A549 treated with CORT108297 at 1 μM for 4 hours (cell line): Measurements from ENCODE around the gene NMS. TPM values are rescaled to one million over a fixed set of nuclear protein-coding genes. Genes with fewer than 3 reads are reported as not detected.

Source experiments
- total RNA-seq: library from RNA; stranded (reverse); fragments of 200-300 nt; extraction: Qiagen RNA extraction; gene quantifications from 5 replicates; pipeline ENCODE4 v1.2.3, GENCODE V29; 2022

NMS gene, protein sequence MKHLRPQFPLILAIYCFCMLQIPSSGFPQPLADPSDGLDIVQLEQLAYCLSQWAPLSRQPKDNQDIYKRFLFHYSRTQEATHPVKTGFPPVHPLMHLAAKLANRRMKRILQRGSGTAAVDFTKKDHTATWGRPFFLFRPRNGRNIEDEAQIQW
- not detected in 5 replicates for total RNA-seq

DNA sequence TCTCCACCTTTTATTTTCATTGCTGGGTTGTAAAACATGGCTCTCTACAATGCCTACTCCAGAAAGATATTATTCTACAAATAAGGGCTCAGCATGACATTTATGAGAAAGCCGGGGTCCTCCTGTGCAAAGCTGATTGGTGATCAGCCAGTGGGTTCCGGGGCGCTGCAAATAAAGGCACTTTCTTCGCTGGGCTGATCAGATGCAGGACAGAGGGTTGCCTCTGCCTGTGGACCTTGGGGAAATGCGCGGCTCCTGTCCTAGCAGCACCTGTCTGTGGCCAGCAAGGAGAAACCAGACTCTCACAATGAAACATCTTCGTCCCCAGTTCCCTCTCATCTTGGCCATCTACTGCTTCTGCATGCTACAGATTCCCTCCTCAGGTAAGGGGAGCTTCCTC, at the start of gene NMS:
NMS (plus strand) TSS at position 301 of the 400 bp plus-strand sequence; CDS start at position 308, 7 bp downstream.

Other genes with a start within 250 kb of the NMS start
- 2.5 to 3.9 TPM (median 3.4 TPM) in 5 replicates for gene LONRF2, start 148.0 kb upstream of the NMS start, total RNA-seq
- 15.6 to 17.3 TPM (median 16.0 TPM) in 5 replicates for gene CHST10, start 52.8 kb upstream of the NMS start, total RNA-seq
- 35.6 to 52.1 TPM (median 36.6 TPM) in 5 replicates for gene PDCL3, start 92.5 kb downstream of the NMS start, total RNA-seq